Liver (tissue), 9 donors: ENCODE measurements around the gene PLXNB1. TPM values are rescaled to one million over a fixed set of nuclear protein-coding genes. Genes with fewer than 3 reads are reported as not detected.

Experiments
- DNase-seq: peaks from one replicate; pipeline ENCODE4 v3.0.0-alpha.2; 2017; ENCODE audit warnings: low spot score
- H3K27ac ChIP-seq, 2 donors: one replicate each; pipeline ENCODE4 v1.7.0; 2013; ENCODE audit warnings: inconsistent platforms in 2 of 2, low read length in 2 of 2, control low read depth in 1 of 2, low read depth in 1 of 2, mild to moderate bottlenecking in 1 of 2
- H3K27me3 ChIP-seq, 4 donors: one replicate each; pipeline versions ENCODE4 v1.6.1 to v1.7.0; 2013; ENCODE audit warnings: low read length in 3 of 4, inconsistent platforms in 1 of 4, mild to moderate bottlenecking in 1 of 4, moderate library complexity in 1 of 4; ENCODE audit not compliant: control insufficient read depth in 4 of 4, insufficient read depth in 4 of 4
- H3K36me3 ChIP-seq, 4 donors: one replicate each; pipeline versions ENCODE4 v1.6.1 to v1.7.0; 2013; ENCODE audit warnings: low read length in 3 of 4, mild to moderate bottlenecking in 3 of 4, low read depth in 1 of 4, moderate library complexity in 1 of 4; ENCODE audit not compliant: control insufficient read depth in 4 of 4, insufficient read depth in 3 of 4
- H3K4me1 ChIP-seq, 4 donors: one replicate each; pipeline versions ENCODE4 v1.6.1 to v1.7.0; 2013; ENCODE audit warnings: low read length in 3 of 4, mild to moderate bottlenecking in 3 of 4, moderate library complexity in 1 of 4; ENCODE audit not compliant: control insufficient read depth in 4 of 4, insufficient read depth in 4 of 4
- H3K4me3 ChIP-seq, 3 donors: one replicate each; pipeline versions ENCODE4 v1.6.1 to v1.7.0; 2013; ENCODE audit warnings: low read length in 3 of 3, control low read depth in 1 of 3, low read depth in 1 of 3, mild to moderate bottlenecking in 1 of 3
- H3K9ac ChIP-seq, 2 donors: one replicate each; pipeline ENCODE4 v1.7.0; 2013; ENCODE audit warnings: low read length in 2 of 2, mild to moderate bottlenecking in 2 of 2, moderate library complexity in 2 of 2, control low read depth in 1 of 2, low read depth in 1 of 2
- H3K9me3 ChIP-seq, 4 donors: one replicate each; pipeline versions ENCODE4 v1.6.1 to v1.7.0; 2013; ENCODE audit warnings: low read length in 3 of 4; ENCODE audit not compliant: control insufficient read depth in 4 of 4
- EGR1 ChIP-seq, 2 donors: IDR thresholded peaks; 2 replicates each; pipeline ENCODE4 v1.6.1; 2016 to 2018; ENCODE audit warnings: antibody characterized with exemption in 2 of 2, low read depth in 2 of 2
- FOXA1 ChIP-seq: IDR thresholded peaks from 2 replicates; pipeline ENCODE4 v1.6.1; 2016; ENCODE audit warnings: antibody characterized with exemption
- FOXA2 ChIP-seq: IDR thresholded peaks from 2 replicates; pipeline ENCODE4 v1.6.1; 2016; ENCODE audit warnings: antibody characterized with exemption
- GABPA ChIP-seq, 2 donors: IDR thresholded peaks in 1 of 2; conservative IDR thresholded peaks in 1 of 2; 2 replicates each; pipeline ENCODE4 v1.6.1; 2016; ENCODE audit warnings: antibody characterized with exemption in 2 of 2, mild to moderate bottlenecking in 1 of 2, moderate library complexity in 1 of 2
- HNF4A ChIP-seq, 2 donors: conservative IDR thresholded peaks; 2 replicates each; pipeline ENCODE4 v1.6.1; 2016; ENCODE audit warnings: antibody characterized with exemption in 2 of 2, mild to moderate bottlenecking in 2 of 2
- HNF4G ChIP-seq: IDR thresholded peaks from 2 replicates; pipeline ENCODE4 v1.6.1; 2016; ENCODE audit warnings: antibody characterized with exemption
- JUND ChIP-seq, 2 donors: IDR thresholded peaks; 2 replicates each; pipeline ENCODE4 v1.6.1; 2016; ENCODE audit warnings: antibody characterized with exemption in 2 of 2
- NR2F2 ChIP-seq: IDR thresholded peaks from 2 replicates; pipeline ENCODE4 v1.6.1; 2016; ENCODE audit warnings: antibody characterized with exemption
- RAD21 ChIP-seq, 2 donors: IDR thresholded peaks; 2 replicates each; pipeline ENCODE4 v1.6.1; 2016; ENCODE audit warnings: antibody characterized with exemption in 2 of 2, mild to moderate bottlenecking in 2 of 2
- RXRA ChIP-seq, 2 donors: IDR thresholded peaks; 2 replicates each; pipeline ENCODE4 v1.6.1; 2017 to 2018; ENCODE audit warnings: antibody characterized with exemption in 2 of 2, mild to moderate bottlenecking in 1 of 2
- SP1 ChIP-seq: IDR thresholded peaks from 2 replicates; pipeline ENCODE4 v1.6.1; 2018; ENCODE audit warnings: antibody characterized with exemption, mild to moderate bottlenecking
- TAF1 ChIP-seq: conservative IDR thresholded peaks from 2 replicates; pipeline ENCODE4 v1.6.1; 2016; ENCODE audit warnings: antibody characterized with exemption, mild to moderate bottlenecking
- YY1 ChIP-seq: IDR thresholded peaks from 2 replicates; pipeline ENCODE4 v1.6.1; 2016; ENCODE audit warnings: antibody characterized with exemption, mild to moderate bottlenecking
- WGBS: extraction: QIAGEN DNeasy Blood & Tissue Kit; methylation state at CpG from one replicate; pipeline ENCODE4 v1.1.7; 2013; 5-methylcytosine and 5-hydroxymethylcytosine counted together
- polyA plus RNA-seq, 2 donors: library from polyadenylated mRNA; stranded (reverse) in 1 of 2; unstranded in 1 of 2; fragments of 200-250 nt in 1 of 2; fragments of >200 nt in 1 of 2; fragmentation: Nextera tagmentation in 1 of 2; extraction: Ambion mirVana in 1 of 2; gene quantifications; one replicate each; pipeline versions ENCODE4 v1.2.1 to v1.2.3, GENCODE V29; 2013 to 2015
- total RNA-seq, 2 donors: library from RNA; depleted of rRNA; stranded (reverse); fragments of >200 nt; gene quantifications; one replicate each; pipeline ENCODE4 v1.2.3, GENCODE V29; 2014
- TF ChIP-seq, protein P1 (sequence below): IDR thresholded peaks from 2 replicates; pipeline ENCODE4 v1.6.1; 2016; ENCODE audit warnings: antibody characterized with exemption, mild to moderate bottlenecking
- TF ChIP-seq, protein P2 (sequence below): IDR thresholded peaks from 2 replicates; pipeline ENCODE4 v1.6.1; 2016; ENCODE audit warnings: antibody characterized with exemption
- TF ChIP-seq, protein P3 (sequence below): IDR thresholded peaks from 2 replicates; pipeline ENCODE4 v1.6.1; 2016; ENCODE audit warnings: antibody characterized with exemption
- TF ChIP-seq, protein P4 (sequence below): fragments of 150-350 bp; IDR thresholded peaks from 2 replicates; pipeline ENCODE4 v1.5.1; 2017; ENCODE audit warnings: improper control_type of control experiment, low read depth, low read length; ENCODE audit not compliant: missing input control
- TF ChIP-seq, protein P5 (sequence below): IDR thresholded peaks from 2 replicates; pipeline ENCODE4 v1.6.1; 2016; ENCODE audit warnings: antibody characterized with exemption
- donor health status: healthy.
- donor health status: healthy.
- donor health status: healthy.
- donor health status: healthy.
- donor health status: healthy.

PLXNB1 gene
- total and polyA plus RNA-seq, 4 donors = 38.1 to 204 (median 72.9) TPM

DNA sequence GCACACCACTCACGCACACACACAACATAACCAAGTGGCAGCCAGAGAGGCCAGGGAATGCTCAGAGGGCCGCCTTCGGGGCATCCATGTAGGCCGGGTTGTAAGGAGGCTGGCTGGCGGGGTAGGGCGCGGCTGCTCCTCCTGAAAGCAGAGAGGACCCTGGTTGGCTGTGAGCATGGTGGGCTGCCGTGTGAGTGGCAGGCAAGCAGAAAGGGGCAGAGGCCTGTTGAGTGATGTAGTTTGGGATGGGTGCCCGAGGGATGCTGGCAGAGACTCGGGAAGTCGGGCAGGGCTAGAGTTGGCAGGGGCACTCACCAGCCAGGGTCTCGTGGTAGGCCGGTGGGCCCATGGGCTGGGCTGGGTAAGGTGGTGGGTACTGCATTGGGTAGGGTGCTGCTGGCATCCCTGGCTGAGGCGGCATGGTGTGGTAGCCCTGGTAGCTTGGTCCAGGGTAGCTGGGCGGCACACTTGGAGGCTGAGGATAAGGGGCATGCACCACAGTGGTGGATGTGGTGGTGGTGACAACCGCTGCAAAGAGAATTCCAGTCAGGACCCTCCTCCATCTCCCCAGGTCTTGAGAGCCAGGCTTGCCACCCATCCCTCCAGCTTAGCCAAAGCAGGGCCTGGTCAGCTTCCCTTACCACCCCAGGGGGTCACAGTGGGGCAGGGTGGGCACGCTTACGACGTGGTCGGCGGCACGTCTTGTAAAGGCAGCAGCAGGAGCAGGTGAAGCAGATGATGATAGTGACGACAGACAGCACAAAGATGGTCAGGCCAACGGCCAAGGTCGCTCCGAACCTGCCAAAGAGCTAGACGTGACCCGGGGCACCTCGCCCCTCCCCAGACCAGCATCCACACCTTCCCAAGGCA lies 39.4 kb upstream of the PLXNB1 start:
- peaks cover 24 to 74% (median 58%) of the 10 kb centered on the region in 4 donors for H3K4me1 ChIP-seq

DNA sequence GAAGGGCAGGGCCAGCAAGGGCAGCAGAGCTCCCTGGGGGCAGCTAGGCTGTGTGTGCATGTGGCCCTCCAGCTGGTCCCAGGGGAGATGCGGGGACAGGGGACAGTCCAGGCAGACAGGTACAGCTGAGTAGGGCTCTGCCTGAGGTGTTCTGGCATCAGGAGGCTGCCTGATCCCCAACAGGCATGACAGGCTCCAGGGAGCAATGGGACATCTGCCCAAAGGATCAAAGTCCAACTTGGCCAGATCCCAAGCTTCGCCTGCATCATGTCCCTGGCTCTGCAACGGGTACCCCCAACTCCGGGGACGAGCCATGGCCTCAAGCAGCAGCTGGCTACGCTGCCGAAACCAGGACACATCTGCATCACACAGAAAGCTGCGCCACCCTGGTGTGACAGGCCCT lies 38.4 kb upstream of the PLXNB1 start:
- H3K4me3 ChIP-seq = no peak overlapping the region
- peaks cover 24 to 70% (median 55%) of the 10 kb centered on the region in 4 donors for H3K4me1 ChIP-seq
- no peaks in the 10 kb centered on the region for H3K27me3 ChIP-seq
- peaks cover 0 to 5% (median 0%) of the 10 kb centered on the region in 4 donors for H3K36me3 ChIP-seq
- WGBS = 44% methylated on average over 8 of the region's 8 CpGs
- H3K27ac ChIP-seq = peak overlapping the region; percentile 92 to 95
- no peak overlapping the region for H3K9ac ChIP-seq
- DNase-seq = no peak
- no peak for TF ChIP-seq FOXA1
- peak in 1 of 2 donors; percentile 42 for TF ChIP-seq RAD21 (IDR thresholded peaks at IDR 0.05)
- peak; percentile 88 for TF ChIP-seq HNF4G
- TF ChIP-seq, protein P1, sequence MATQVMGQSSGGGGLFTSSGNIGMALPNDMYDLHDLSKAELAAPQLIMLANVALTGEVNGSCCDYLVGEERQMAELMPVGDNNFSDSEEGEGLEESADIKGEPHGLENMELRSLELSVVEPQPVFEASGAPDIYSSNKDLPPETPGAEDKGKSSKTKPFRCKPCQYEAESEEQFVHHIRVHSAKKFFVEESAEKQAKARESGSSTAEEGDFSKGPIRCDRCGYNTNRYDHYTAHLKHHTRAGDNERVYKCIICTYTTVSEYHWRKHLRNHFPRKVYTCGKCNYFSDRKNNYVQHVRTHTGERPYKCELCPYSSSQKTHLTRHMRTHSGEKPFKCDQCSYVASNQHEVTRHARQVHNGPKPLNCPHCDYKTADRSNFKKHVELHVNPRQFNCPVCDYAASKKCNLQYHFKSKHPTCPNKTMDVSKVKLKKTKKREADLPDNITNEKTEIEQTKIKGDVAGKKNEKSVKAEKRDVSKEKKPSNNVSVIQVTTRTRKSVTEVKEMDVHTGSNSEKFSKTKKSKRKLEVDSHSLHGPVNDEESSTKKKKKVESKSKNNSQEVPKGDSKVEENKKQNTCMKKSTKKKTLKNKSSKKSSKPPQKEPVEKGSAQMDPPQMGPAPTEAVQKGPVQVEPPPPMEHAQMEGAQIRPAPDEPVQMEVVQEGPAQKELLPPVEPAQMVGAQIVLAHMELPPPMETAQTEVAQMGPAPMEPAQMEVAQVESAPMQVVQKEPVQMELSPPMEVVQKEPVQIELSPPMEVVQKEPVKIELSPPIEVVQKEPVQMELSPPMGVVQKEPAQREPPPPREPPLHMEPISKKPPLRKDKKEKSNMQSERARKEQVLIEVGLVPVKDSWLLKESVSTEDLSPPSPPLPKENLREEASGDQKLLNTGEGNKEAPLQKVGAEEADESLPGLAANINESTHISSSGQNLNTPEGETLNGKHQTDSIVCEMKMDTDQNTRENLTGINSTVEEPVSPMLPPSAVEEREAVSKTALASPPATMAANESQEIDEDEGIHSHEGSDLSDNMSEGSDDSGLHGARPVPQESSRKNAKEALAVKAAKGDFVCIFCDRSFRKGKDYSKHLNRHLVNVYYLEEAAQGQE = peak; percentile 40
- peak in 1 of 2 donors; percentile 28 for TF ChIP-seq JUND (IDR thresholded peaks at IDR 0.05)
- TF ChIP-seq GABPA (IDR thresholded peaks at IDR 0.05 in 1 of 2, conservative IDR thresholded peaks at IDR 0.05 in 1 of 2) = no peak
- no peak for TF ChIP-seq YY1
- TF ChIP-seq EGR1 (IDR thresholded peaks at IDR 0.05; ENCODE audit: low read depth in 2 of 2) = peak in 1 of 2 donors; percentile 24
- TF ChIP-seq HNF4A (conservative IDR thresholded peaks at IDR 0.05) = peak; percentile 93 to 97
- TF ChIP-seq, protein P2, sequence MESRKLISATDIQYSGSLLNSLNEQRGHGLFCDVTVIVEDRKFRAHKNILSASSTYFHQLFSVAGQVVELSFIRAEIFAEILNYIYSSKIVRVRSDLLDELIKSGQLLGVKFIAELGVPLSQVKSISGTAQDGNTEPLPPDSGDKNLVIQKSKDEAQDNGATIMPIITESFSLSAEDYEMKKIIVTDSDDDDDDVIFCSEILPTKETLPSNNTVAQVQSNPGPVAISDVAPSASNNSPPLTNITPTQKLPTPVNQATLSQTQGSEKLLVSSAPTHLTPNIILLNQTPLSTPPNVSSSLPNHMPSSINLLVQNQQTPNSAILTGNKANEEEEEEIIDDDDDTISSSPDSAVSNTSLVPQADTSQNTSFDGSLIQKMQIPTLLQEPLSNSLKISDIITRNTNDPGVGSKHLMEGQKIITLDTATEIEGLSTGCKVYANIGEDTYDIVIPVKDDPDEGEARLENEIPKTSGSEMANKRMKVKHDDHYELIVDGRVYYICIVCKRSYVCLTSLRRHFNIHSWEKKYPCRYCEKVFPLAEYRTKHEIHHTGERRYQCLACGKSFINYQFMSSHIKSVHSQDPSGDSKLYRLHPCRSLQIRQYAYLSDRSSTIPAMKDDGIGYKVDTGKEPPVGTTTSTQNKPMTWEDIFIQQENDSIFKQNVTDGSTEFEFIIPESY = no peak
- peak; percentile 74 for TF ChIP-seq SP1
- no peak for TF ChIP-seq TAF1
- no peak for TF ChIP-seq FOXA2
- TF ChIP-seq, protein P3, sequence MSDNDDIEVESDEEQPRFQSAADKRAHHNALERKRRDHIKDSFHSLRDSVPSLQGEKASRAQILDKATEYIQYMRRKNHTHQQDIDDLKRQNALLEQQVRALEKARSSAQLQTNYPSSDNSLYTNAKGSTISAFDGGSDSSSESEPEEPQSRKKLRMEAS = peak; percentile 31
- TF ChIP-seq, protein P4, sequence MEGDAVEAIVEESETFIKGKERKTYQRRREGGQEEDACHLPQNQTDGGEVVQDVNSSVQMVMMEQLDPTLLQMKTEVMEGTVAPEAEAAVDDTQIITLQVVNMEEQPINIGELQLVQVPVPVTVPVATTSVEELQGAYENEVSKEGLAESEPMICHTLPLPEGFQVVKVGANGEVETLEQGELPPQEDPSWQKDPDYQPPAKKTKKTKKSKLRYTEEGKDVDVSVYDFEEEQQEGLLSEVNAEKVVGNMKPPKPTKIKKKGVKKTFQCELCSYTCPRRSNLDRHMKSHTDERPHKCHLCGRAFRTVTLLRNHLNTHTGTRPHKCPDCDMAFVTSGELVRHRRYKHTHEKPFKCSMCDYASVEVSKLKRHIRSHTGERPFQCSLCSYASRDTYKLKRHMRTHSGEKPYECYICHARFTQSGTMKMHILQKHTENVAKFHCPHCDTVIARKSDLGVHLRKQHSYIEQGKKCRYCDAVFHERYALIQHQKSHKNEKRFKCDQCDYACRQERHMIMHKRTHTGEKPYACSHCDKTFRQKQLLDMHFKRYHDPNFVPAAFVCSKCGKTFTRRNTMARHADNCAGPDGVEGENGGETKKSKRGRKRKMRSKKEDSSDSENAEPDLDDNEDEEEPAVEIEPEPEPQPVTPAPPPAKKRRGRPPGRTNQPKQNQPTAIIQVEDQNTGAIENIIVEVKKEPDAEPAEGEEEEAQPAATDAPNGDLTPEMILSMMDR = no peak
- TF ChIP-seq, protein P5, sequence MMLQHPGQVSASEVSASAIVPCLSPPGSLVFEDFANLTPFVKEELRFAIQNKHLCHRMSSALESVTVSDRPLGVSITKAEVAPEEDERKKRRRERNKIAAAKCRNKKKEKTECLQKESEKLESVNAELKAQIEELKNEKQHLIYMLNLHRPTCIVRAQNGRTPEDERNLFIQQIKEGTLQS = no peak
- peak; percentile 43 to 78 for TF ChIP-seq RXRA (IDR thresholded peaks at IDR 0.05)
- no peak for TF ChIP-seq NR2F2
- H3K9me3 ChIP-seq = no peaks in the 10 kb centered on the region

More for the DNA sequence above, 39.4 kb upstream of the PLXNB1 start:
- Histone ChIP-seq H3K27ac (peak overlapping the region in 1 of 2 donors; percentile 18), H3K9ac (no peak overlapping the region), H3K4me3 (no peak overlapping the region), H3K9me3 (no peaks in the 10 kb centered on the region), H3K36me3 (peaks cover 0 to 5% (median 0%) of the 10 kb centered on the region in 4 donors), H3K27me3 (no peaks in the 10 kb centered on the region)
- TF ChIP-seq HNF4G (no peak), YY1 (no peak), GABPA (IDR thresholded peaks at IDR 0.05 in 1 of 2, conservative IDR thresholded peaks at IDR 0.05 in 1 of 2) (no peak)
- WGBS = 70% methylated on average over 29 of the region's 29 CpGs
- no peak for DNase-seq
